ENCODE measurements around the gene FAM199X.

- TF ChIP-seq EZH2 (IDR thresholded peaks at IDR 0.05; ENCODE audit: borderline replicate concordance, insufficient read depth, low read depth, low read length, poor library complexity, severe bottlenecking) = no peak
- TF ChIP-seq CTCF (IDR thresholded peaks at IDR 0.05) = no peak
Observed at GRCh38 chrX:104205548-104205947, 39.3 kb downstream of the FAM199X start.
